HG02623 (cell line): ENCODE results near the gene LEMD3.
A peak's percentile ranks its signal among the peaks of the same experiment; 100 is the strongest.

Source experiments
- ATAC-seq: cut with Tn5 transposase; IDR thresholded peaks from one replicate; pipeline ENCODE4 v1.9.1; 2021; ENCODE audit warnings: moderate library complexity; ENCODE audit not compliant: unreplicated experiment

Gene LEMD3

GRCh38 chr12:65169320-65170208 is at the start of gene LEMD3:
Gene LEMD3, plus strand, starts transcription at chr12:65169583. Its CDS starts 14 bp downstream, at chr12:65169597.
- ATAC-seq = peak; percentile 88

DNA sequence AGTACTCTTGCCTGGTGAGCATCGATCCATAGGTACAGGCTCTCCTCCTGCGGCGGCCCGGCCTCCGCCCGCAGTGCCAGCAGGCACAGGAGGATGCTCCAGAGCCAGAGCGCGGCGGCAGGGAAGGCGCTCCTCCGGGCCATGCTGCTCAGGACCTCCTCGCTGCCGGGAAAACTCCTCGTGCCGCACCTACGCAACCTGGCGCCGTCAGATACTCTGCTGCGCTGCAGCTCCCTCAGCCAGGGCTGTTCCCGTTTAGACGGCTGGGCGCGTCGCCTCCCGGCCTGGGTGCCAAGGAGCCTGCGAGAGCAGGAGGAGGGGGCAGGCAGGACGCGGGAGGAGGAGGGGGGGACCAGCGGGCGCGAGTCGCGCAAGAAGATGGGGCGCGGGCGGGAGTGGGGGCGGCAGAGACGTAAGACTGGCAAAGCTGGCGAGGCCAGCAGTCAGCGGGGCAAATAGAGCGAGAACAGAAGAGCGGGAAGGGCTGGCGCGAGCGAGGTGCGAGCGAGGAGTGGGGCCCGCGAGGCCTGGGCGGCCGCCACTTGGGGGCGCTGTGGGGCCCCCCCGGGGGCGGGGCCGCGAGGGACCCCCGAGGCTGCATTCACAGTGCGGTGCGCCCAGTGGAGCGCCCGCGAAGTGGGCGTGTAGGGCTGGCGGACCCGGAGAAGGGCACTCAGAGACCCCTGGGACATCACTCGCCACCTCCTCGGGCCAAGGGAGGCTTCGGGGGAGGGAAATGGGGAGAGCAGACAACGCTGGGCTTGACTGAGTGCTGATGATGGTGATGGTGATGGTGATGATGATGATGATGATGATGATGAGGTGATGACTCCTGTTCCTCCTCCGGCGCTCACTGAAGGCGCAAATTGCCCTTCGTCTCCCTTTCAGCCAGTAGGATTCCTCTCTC is 48.1 kb upstream of the LEMD3 start, which contains the start of gene WIF1:
TSS of gene WIF1 (minus strand) at position 257 of the 907 bp plus-strand sequence. CDS start at position 143, 114 bp downstream.
- no peak for ATAC-seq

- no peak for ATAC-seq
Measured at GRCh38 chr12:65121956-65122469, 47.4 kb upstream of the LEMD3 start.

GRCh38 chr12:65122703-65123102 is 46.7 kb upstream of the LEMD3 start:
- ATAC-seq = no peak

DNA sequence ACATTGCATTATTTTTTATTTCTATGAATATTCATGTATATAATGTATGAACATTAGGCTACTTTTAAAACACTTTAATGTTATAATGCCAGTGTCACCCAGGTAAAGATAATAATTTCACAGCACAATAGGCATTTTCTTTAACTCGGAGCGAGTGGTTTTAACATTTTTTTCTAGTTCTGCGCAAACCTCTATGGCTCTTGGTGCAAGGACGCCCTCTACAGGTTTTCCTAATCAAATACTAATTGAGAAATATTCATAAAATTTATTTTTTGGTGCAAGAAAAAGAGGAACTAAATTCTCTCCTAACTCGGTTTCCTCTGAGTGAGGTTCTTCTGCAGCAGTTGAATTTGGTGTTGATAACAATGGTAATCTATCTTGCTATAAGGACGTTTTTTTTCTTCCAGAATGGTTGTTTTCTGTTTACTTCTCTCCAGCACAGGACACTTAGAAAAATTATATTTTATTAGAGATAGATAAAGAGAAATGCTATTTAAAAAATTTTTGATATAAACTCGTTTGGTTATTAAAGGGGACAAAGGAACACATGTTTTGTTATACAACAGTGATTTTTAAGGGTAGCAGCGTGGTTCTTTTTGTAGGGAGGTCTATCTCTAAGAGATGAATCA is 45.8 kb upstream of the LEMD3 start:
- ATAC-seq = no peak

GRCh38 chr12:65125247-65125646 is 44.1 kb upstream of the LEMD3 start:
- ATAC-seq = no peak

DNA sequence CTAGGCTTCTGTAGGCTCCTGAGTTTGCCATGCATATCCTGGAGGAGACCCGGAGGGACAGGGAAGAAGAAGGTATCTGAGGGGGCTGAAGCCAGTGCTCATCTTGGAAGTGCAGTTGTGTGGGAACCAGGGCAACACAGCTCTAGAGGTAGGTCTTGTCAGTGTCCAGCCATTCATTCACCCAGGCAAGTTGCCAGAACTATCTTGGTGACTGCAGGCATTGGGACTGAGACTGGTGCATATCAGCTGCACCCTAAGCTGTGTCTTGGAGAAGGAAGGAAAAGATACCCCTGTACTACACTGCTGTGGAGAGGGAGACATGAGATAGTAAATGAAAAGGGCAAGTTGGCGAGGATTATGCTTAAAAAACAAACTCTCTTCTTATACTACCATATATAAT is 43.4 kb upstream of the LEMD3 start:
- no peak for ATAC-seq

DNA sequence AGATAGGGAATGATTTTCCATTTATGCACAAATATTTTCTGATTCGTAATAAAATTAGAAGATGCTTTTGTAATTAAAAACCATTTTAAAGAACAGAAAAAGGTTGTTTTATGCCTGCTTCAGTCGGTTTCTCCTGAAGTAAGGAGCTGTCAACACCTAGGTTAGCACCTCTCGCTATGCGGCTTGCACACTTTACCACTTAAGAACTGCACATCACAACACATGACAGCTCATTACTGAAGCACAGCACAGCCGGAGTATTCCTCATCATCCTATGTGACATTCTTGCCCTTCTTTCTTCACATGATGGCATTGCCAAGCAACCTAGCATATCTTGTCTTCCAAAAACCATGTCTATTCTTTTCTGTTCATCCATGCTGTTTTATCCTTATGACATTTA is 42.9 kb upstream of the LEMD3 start:
- ATAC-seq = no peak

DNA sequence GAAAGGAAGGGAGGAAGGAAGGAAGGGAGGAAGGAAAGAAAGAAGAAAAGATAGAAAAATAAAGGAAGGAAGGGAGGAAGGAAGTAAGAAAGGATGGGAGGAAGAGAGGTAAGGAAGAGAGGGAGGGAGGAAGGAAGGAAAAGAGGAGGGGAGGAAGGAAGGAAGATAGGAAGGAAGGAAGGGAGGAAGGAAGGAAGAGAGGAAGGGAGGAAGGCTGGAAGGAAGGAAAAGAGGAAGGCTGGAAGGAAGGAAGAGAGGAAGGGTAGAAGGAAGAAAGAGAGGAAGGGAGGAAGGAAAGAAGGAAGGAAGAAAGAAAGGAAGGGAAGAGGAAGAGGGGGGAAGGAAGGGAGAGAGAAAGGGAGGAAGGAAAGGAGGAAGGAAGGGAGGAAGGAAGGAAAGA is 35.5 kb upstream of the LEMD3 start:
- ATAC-seq = no peak

DNA sequence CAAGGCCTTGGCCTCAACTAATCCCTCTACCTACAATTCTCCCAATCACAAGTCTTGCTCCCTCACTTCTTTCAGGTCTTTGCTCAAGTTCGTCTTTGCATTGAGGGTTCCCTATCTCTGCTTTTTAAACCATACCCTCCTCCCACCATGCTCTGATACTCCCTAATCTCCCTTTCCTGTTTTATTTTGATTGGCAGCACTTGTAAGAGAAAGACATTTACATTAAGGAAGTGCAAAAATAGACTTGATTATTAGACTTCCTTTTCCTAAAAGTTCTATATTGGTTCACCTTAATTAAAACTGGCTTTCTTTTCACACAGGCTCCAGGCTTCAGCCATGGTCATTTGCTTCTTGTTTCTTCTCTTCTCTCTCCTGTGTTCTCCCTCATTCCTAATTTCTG is 30.0 kb upstream of the LEMD3 start:
- ATAC-seq = no peak

GRCh38 chr12:65140738-65141137 is 28.6 kb upstream of the LEMD3 start:
- no peak for ATAC-seq

- no peak for ATAC-seq
Measured at GRCh38 chr12:65147312-65147905, 22.0 kb upstream of the LEMD3 start.

- ATAC-seq = no peak
Measured at GRCh38 chr12:65152012-65152411, 17.4 kb upstream of the LEMD3 start.

- ATAC-seq = no peak
Measured at GRCh38 chr12:65152596-65152995, 16.8 kb upstream of the LEMD3 start.

DNA sequence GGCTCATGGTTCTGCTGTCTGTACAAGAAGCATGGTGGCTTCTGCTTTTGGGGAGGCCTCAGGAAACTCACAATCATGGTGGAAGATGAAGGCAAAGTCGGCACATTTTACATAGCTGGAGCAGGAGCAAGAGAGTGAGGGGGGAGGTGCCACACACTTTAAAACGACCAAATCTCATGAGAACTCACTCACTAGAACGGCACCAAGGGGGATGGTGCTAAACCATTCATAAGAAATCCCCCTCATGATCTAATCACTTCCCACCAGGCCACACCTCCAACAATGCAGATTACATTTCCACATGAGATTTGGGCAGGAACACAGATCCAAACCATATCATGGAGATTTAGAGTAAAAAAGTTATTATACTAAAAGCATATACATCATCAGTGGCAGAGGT is 13.6 kb upstream of the LEMD3 start:
- peak; percentile 27 for ATAC-seq

- ATAC-seq = peak; percentile 90
Measured at GRCh38 chr12:65156366-65156841, 13.0 kb upstream of the LEMD3 start.

- no peak for ATAC-seq
Measured at GRCh38 chr12:65157091-65157490, 12.3 kb upstream of the LEMD3 start.

- peak; percentile 50 for ATAC-seq
Measured at GRCh38 chr12:65162609-65163008, 6.8 kb upstream of the LEMD3 start.

DNA sequence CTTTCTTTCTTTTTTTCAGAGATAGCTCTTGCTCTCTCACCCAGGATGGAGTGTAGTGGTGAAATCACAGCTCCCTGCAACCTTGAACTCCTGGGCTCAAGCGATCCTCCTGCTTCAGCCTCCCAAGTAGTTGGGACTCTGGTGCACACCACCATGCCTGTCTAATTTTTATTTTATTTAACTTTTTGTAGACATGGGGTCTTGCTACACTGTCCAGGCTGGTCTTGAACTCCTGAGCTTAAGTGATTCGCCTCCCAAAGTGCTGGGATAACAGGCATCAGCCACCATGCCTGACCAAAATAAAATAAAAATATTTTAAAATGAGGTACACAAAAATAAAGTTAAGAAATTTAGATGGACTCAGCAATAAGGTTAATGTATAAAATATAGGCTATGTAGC is 5.1 kb upstream of the LEMD3 start:
- ATAC-seq = no peak

GRCh38 chr12:65164774-65165173 is 4.6 kb upstream of the LEMD3 start:
- no peak for ATAC-seq
